ENCODE data around the gene RHOBTB3.

- no peak for TF ChIP-seq CTCF (IDR thresholded peaks at IDR 0.05)
- TF ChIP-seq POLR2A (IDR thresholded peaks at IDR 0.05) = no peak
- TF ChIP-seq POLR2AphosphoS5 (IDR thresholded peaks at IDR 0.05) = no peak
Observed at GRCh38 chr5:95840956-95841705, 110.0 kb downstream of the RHOBTB3 start.

Measured in prostate gland (tissue), 2 donors.